DND-41 (cell line): ENCODE measurements around the gene CLDN9.

ENCODE experiments used
- CTCF ChIP-seq: IDR thresholded peaks from 2 replicates; pipeline ENCODE4 v1.5.1; 2012; ENCODE audit warnings: borderline replicate concordance, low read length, moderate library complexity, mild to moderate bottlenecking; ENCODE audit not compliant: poor library complexity, severe bottlenecking; ENCODE audit errors: extremely low read depth
- EZH2 ChIP-seq: IDR thresholded peaks from 3 replicates; pipeline ENCODE4 v1.6.1; 2012; ENCODE audit warnings: borderline replicate concordance, low read depth, mild to moderate bottlenecking, moderate library complexity, low read length, inconsistent platforms; ENCODE audit not compliant: severe bottlenecking

GRCh38 chr16:3023669-3024478, 11.2 kb downstream of the CLDN9 start, which contains the start of the genes HCFC1R1 and THOC6:
- TF ChIP-seq CTCF = peak; percentile 2
- no peak for TF ChIP-seq EZH2
